ENCODE data around the gene P2RX6.

GRCh38 chr22:20995329-20996030 is 19.5 kb upstream of the P2RX6 start:
- TF ChIP-seq CTCF (IDR thresholded peaks at IDR 0.05; ENCODE audit: borderline replicate concordance, extremely low read depth, low read length, poor library complexity, severe bottlenecking) (no peak), EZH2 (IDR thresholded peaks at IDR 0.05; ENCODE audit: borderline replicate concordance, low read depth, low read length, severe bottlenecking) (no peak)

All from DND-41 (cell line).